GM18870 (cell line): ENCODE results near the gene SNCB.

Experiments
- ATAC-seq: cut with Tn5 transposase; IDR thresholded peaks from one replicate; pipeline ENCODE4 v1.9.1; 2021; ENCODE audit warnings: moderate library complexity; ENCODE audit not compliant: unreplicated experiment

SNCB gene

GRCh38 chr5:176644878-176645670 lies 14.7 kb upstream of the SNCB start:
- no peak for ATAC-seq

- ATAC-seq = no peak
Observed at GRCh38 chr5:176644294-176644693, 14.0 kb upstream of the SNCB start.

- no peak for ATAC-seq
Observed at GRCh38 chr5:176643491-176644219, 13.3 kb upstream of the SNCB start.

GRCh38 chr5:176642675-176643490 lies 12.5 kb upstream of the SNCB start:
- no peak for ATAC-seq

- no peak for ATAC-seq
Observed at GRCh38 chr5:176640616-176641015, 10.3 kb upstream of the SNCB start.

- ATAC-seq = no peak
Observed at GRCh38 chr5:176639981-176640380, 9.6 kb upstream of the SNCB start.

- no peak for ATAC-seq
Observed at GRCh38 chr5:176639208-176639607, 8.9 kb upstream of the SNCB start.

GRCh38 chr5:176638437-176638836 lies 8.1 kb upstream of the SNCB start:
- ATAC-seq = no peak

- ATAC-seq = no peak
Observed at GRCh38 chr5:176637556-176637955, 7.2 kb upstream of the SNCB start.

- no peak for ATAC-seq
Observed at GRCh38 chr5:176636426-176636825, 6.1 kb upstream of the SNCB start.

- ATAC-seq = no peak
Observed at GRCh38 chr5:176633598-176633997, 3.3 kb upstream of the SNCB start.

- no peak for ATAC-seq
Observed at GRCh38 chr5:176632745-176633144, 2.4 kb upstream of the SNCB start.

- no peak for ATAC-seq
Observed at GRCh38 chr5:176631383-176632200, 1.3 kb upstream of the SNCB start.

GRCh38 chr5:176630681-176631222 lies 418 bp upstream of the SNCB start:
- no peak for ATAC-seq

- no peak for ATAC-seq
Observed at GRCh38 chr5:176629317-176629852, 949 bp downstream of the SNCB start.

- ATAC-seq = no peak
Observed at GRCh38 chr5:176628406-176629228, 1.7 kb downstream of the SNCB start.

- ATAC-seq = no peak
Observed at GRCh38 chr5:176627582-176627981, 2.8 kb downstream of the SNCB start.

- ATAC-seq = no peak
Observed at GRCh38 chr5:176626876-176627236, 3.5 kb downstream of the SNCB start.
